ENCODE measurements around the gene BECN2. TPM values are rescaled to one million over a fixed set of nuclear protein-coding genes. Genes with fewer than 3 reads are reported as not detected.

Gene BECN2
- total RNA-seq, 2 donors from 2014 or later, result not detected

- H3K36me3 ChIP-seq, result no peaks in the 10 kb centered on the region
- no peak for DNase-seq (ENCODE audit: low spot score)
- H3K27me3 ChIP-seq (replicated peaks; ENCODE audit: insufficient read depth), result no peaks in the 10 kb centered on the region
- H3K27ac ChIP-seq, result no peak overlapping the region
- H3K4me1 ChIP-seq (ENCODE audit: control insufficient read depth in 1 of 2, low read depth in 2 of 2), result no peaks in the 10 kb centered on the region
- H3K4me3 ChIP-seq, result no peak overlapping the region
- ATAC-seq (ENCODE audit: insufficient number of reproducible peaks, low FRiP score, low read depth), result no peak
- no peak for TF ChIP-seq CTCF (IDR thresholded peaks at IDR 0.05)
- H3K9me3 ChIP-seq, result no peaks in the 10 kb centered on the region
Measured at GRCh38 chr1:241992734-241993133, 35.2 kb downstream of the BECN2 start.

- no peak for ATAC-seq (ENCODE audit: insufficient number of reproducible peaks, low FRiP score, low read depth)
- TF ChIP-seq CTCF (IDR thresholded peaks at IDR 0.05), result no peak
Measured at GRCh38 chr1:241994171-241994570, 36.6 kb downstream of the BECN2 start.

GRCh38 chr1:241997401-241997998 lies 39.9 kb downstream of the BECN2 start:
- no peak for TF ChIP-seq CTCF (IDR thresholded peaks at IDR 0.05)
- Histone ChIP-seq H3K27ac (no peak overlapping the region), H3K4me1 (ENCODE audit: control insufficient read depth in 1 of 2, low read depth in 2 of 2) (no peaks in the 10 kb centered on the region), H3K4me3 (no peak overlapping the region), H3K9me3 (no peaks in the 10 kb centered on the region), H3K27me3 (replicated peaks; ENCODE audit: insufficient read depth) (no peaks in the 10 kb centered on the region), H3K36me3 (no peaks in the 10 kb centered on the region)
- DNase-seq (ENCODE audit: low spot score), result no peak
- no peak for ATAC-seq (ENCODE audit: insufficient number of reproducible peaks, low FRiP score, low read depth)

More at GRCh38 chr1:241994171-241994570, 36.6 kb downstream of the BECN2 start:
- Histone ChIP-seq H3K4me1 (ENCODE audit: control insufficient read depth in 1 of 2, low read depth in 2 of 2) (no peaks in the 10 kb centered on the region), H3K27me3 (replicated peaks; ENCODE audit: insufficient read depth) (no peaks in the 10 kb centered on the region), H3K36me3 (no peaks in the 10 kb centered on the region), H3K27ac (no peak overlapping the region), H3K9me3 (no peaks in the 10 kb centered on the region), H3K4me3 (no peak overlapping the region)
- no peak for DNase-seq (ENCODE audit: low spot score)

GRCh38 chr1:241998412-241998921 lies 40.9 kb downstream of the BECN2 start:
- peak; percentile 2 for DNase-seq (ENCODE audit: low spot score)
- Histone ChIP-seq H3K27me3 (replicated peaks; ENCODE audit: insufficient read depth) (no peaks in the 10 kb centered on the region), H3K27ac (no peak overlapping the region), H3K36me3 (no peaks in the 10 kb centered on the region), H3K9me3 (no peaks in the 10 kb centered on the region), H3K4me3 (peak overlapping the region; percentile 56), H3K4me1 (ENCODE audit: control insufficient read depth in 1 of 2, low read depth in 2 of 2) (no peaks in the 10 kb centered on the region)
- TF ChIP-seq CTCF (IDR thresholded peaks at IDR 0.05), result peak; percentile 18
- ATAC-seq (ENCODE audit: insufficient number of reproducible peaks, low FRiP score, low read depth), result no peak

GRCh38 chr1:241999026-241999425 lies 41.5 kb downstream of the BECN2 start, which contains the start of gene MAP1LC3C:
TSS of gene MAP1LC3C (minus strand) at chr1:241999098. CDS start at chr1:241999008, 90 bp downstream.
- no peaks in the 10 kb centered on the region for H3K36me3 ChIP-seq
- DNase-seq (ENCODE audit: low spot score), result no peak
- no peak for ATAC-seq (ENCODE audit: insufficient number of reproducible peaks, low FRiP score, low read depth)
- no peak within 1 kb of the TSS for H3K27ac ChIP-seq
- no peaks in the 10 kb centered on the region for H3K27me3 ChIP-seq (replicated peaks; ENCODE audit: insufficient read depth)
- peak within 1 kb of the TSS; percentile 56 for H3K4me3 ChIP-seq
- TF ChIP-seq CTCF (IDR thresholded peaks at IDR 0.05), result no peak
- H3K4me1 ChIP-seq (ENCODE audit: control insufficient read depth in 1 of 2, low read depth in 2 of 2), result no peaks in the 10 kb centered on the region
- H3K9me3 ChIP-seq, result no peaks in the 10 kb centered on the region

Data from thoracic aorta (tissue), 2 donors.